ENCODE measurements around the gene ADAP1. TPM values are rescaled to one million over a fixed set of nuclear protein-coding genes. Genes with fewer than 3 reads are reported as not detected.

The ADAP1 gene
- total RNA-seq, 1 experiment from 2014 or later = 77.6 TPM

- Mint-ChIP-seq H3K27me3 (ENCODE audit: insufficient read depth, unreplicated experiment) (no peaks in the 10 kb centered on the region), H3K36me3 (ENCODE audit: insufficient read depth, unreplicated experiment) (peaks cover 28% of the 10 kb centered on the region), H3K9me3 (ENCODE audit: unreplicated experiment) (no peaks in the 10 kb centered on the region), H3K4me1 (ENCODE audit: low read depth, unreplicated experiment) (peaks cover 6% of the 10 kb centered on the region), H3K27ac (ENCODE audit: unreplicated experiment) (no peak overlapping the region), H3K4me3 (ENCODE audit: unreplicated experiment) (no peak overlapping the region)
- DNase-seq = peak in 1 of 2 experiments; percentile 30
- no peaks in the 10 kb centered on the region; the same call in 1 of the 2 replicates for H3K36me3 ChIP-seq (ENCODE audit: control insufficient read depth, insufficient read depth, low read length)
- no peak overlapping the region for H3K4me3 ChIP-seq (ENCODE audit: low read depth, low read length)
- TF ChIP-seq CTCF (IDR thresholded peaks at IDR 0.05; ENCODE audit: insufficient read depth in 1 of 2, low read depth in 1 of 2, low read length in 1 of 2, severe bottlenecking in 1 of 2, unreplicated experiment in 1 of 2) = no peak
- no peaks in the 10 kb centered on the region for H3K9me3 ChIP-seq
- BruUV-seq (replicated peaks) = no TSS peak
- intact Hi-C loops (cut with micrococcal nuclease; ENCODE audit: unreplicated experiment) = no loop called here
- H3K27me3 ChIP-seq (replicated peaks; ENCODE audit: control insufficient read depth, insufficient read depth, low read length) = no peaks in the 10 kb centered on the region
- ChIA-PET POLR2A (no interaction called here), CTCF (no interaction called here)
- no peaks in the 10 kb centered on the region for H3K4me1 ChIP-seq
Measured at GRCh38 chr7:920351-921070, 34.0 kb downstream of the ADAP1 start.

GRCh38 chr7:919924-920341, 34.5 kb downstream of the ADAP1 start:
- intact Hi-C loops (cut with micrococcal nuclease; ENCODE audit: unreplicated experiment) = no loop called here
- Mint-ChIP-seq H3K4me1 (ENCODE audit: low read depth, unreplicated experiment) (peaks cover 6% of the 10 kb centered on the region), H3K27ac (ENCODE audit: unreplicated experiment) (no peak overlapping the region), H3K4me3 (ENCODE audit: unreplicated experiment) (no peak overlapping the region), H3K9me3 (ENCODE audit: unreplicated experiment) (no peaks in the 10 kb centered on the region), H3K27me3 (ENCODE audit: insufficient read depth, unreplicated experiment) (no peaks in the 10 kb centered on the region), H3K36me3 (ENCODE audit: insufficient read depth, unreplicated experiment) (peaks cover 28% of the 10 kb centered on the region)
- Histone ChIP-seq H3K36me3 (ENCODE audit: control insufficient read depth, insufficient read depth, low read length) (no peaks in the 10 kb centered on the region; the same call in 1 of the 2 replicates), H3K27me3 (replicated peaks; ENCODE audit: control insufficient read depth, insufficient read depth, low read length) (no peaks in the 10 kb centered on the region), H3K4me3 (ENCODE audit: low read depth, low read length) (no peak overlapping the region), H3K4me1 (no peaks in the 10 kb centered on the region), H3K9me3 (no peaks in the 10 kb centered on the region)
- CTCF ChIA-PET = no interaction called here
- no TSS peak for BruUV-seq (replicated peaks)
- POLR2A ChIA-PET = no interaction called here
- no peak for TF ChIP-seq CTCF (IDR thresholded peaks at IDR 0.05; ENCODE audit: insufficient read depth in 1 of 2, low read depth in 1 of 2, low read length in 1 of 2, severe bottlenecking in 1 of 2, unreplicated experiment in 1 of 2)
- peak in 1 of 2 experiments; percentile 18 for DNase-seq

- no peaks in the 10 kb centered on the region for H3K9me3 Mint-ChIP-seq (ENCODE audit: unreplicated experiment)
- ChIA-PET CTCF (no interaction called here), POLR2A (no interaction called here)
- peaks cover 6% of the 10 kb centered on the region for H3K4me1 Mint-ChIP-seq (ENCODE audit: low read depth, unreplicated experiment)
- no peak overlapping the region for H3K4me3 Mint-ChIP-seq (ENCODE audit: unreplicated experiment)
- intact Hi-C loops (cut with micrococcal nuclease; ENCODE audit: unreplicated experiment) = no loop called here
- DNase-seq = peak in 1 of 2 experiments; percentile 25
- peaks cover 28% of the 10 kb centered on the region for H3K36me3 Mint-ChIP-seq (ENCODE audit: insufficient read depth, unreplicated experiment)
- H3K27ac Mint-ChIP-seq (ENCODE audit: unreplicated experiment) = no peak overlapping the region
- no peaks in the 10 kb centered on the region; the same call in 1 of the 2 replicates for H3K36me3 ChIP-seq (ENCODE audit: control insufficient read depth, insufficient read depth, low read length)
- H3K4me1 ChIP-seq = no peaks in the 10 kb centered on the region
- no peaks in the 10 kb centered on the region for H3K27me3 ChIP-seq (replicated peaks; ENCODE audit: control insufficient read depth, insufficient read depth, low read length)
- BruUV-seq (replicated peaks) = no TSS peak
- no peak overlapping the region for H3K4me3 ChIP-seq (ENCODE audit: low read depth, low read length)
- no peaks in the 10 kb centered on the region for H3K27me3 Mint-ChIP-seq (ENCODE audit: insufficient read depth, unreplicated experiment)
- TF ChIP-seq CTCF (IDR thresholded peaks at IDR 0.05; ENCODE audit: insufficient read depth in 1 of 2, low read depth in 1 of 2, low read length in 1 of 2, severe bottlenecking in 1 of 2, unreplicated experiment in 1 of 2) = no peak
- no peaks in the 10 kb centered on the region for H3K9me3 ChIP-seq
Measured at GRCh38 chr7:919114-919442, 35.4 kb downstream of the ADAP1 start.

Data from Caco-2 (cell line).